B cell (primary cell): ENCODE measurements around the gene BLCAP. TPM values are rescaled to one million over a fixed set of nuclear protein-coding genes. Genes with fewer than 3 reads are reported as not detected.

ENCODE experiments used
- ATAC-seq: fragments of 200-7000 bp; cut with Tn5 transposase; one replicate; pipeline ENCODE4 v1.10.0; 2021; ENCODE audit warnings: low read depth, mild to moderate bottlenecking, moderate number of reproducible peaks, moderate library complexity
- CTCF ChIA-PET: fragments of 350-600 bp; sonication (Branson Sonifier 250); formaldehyde crosslinking; loops from one replicate; lab custom pipeline; 2021; ENCODE audit warnings: antibody characterized with exemption, inconsistent platforms; lab: Charles Lee
- POLR2A ChIA-PET: fragments of 350-600 bp; sonication (Branson Sonifier 250); formaldehyde crosslinking; loops from one replicate; lab custom pipeline; 2021; ENCODE audit warnings: antibody characterized with exemption; lab: Charles Lee
- DNase-seq: peaks from one replicate; pipeline ENCODE4 v3.0.0; 2013
- H2AFZ ChIP-seq: 2 replicates; pipeline ENCODE4 v1.6.1; 2012; ENCODE audit warnings: mild to moderate bottlenecking, low read depth, low read length; ENCODE audit not compliant: insufficient read depth, poor library complexity, severe bottlenecking
- H3K27ac ChIP-seq, 2 donors: 1 replicate in 1 of 2; 2 replicates in 1 of 2; pipeline ENCODE4 v1.5.1; 2012 to 2013; ENCODE audit warnings: low read length in 2 of 2, mild to moderate bottlenecking in 2 of 2, moderate library complexity in 1 of 2
- H3K27me3 ChIP-seq, 4 experiments: fragments of 200-600 bp in 1 of 4; sonication (generic) in 1 of 4; replicated peaks in 1 of 4; 1 replicate in 2 of 4; 2 replicates in 2 of 4; pipeline versions ENCODE4 v1.6.1 to v1.7.0; 2013 to 2016; ENCODE audit warnings: low read length in 3 of 4, mild to moderate bottlenecking in 2 of 4, mixed read lengths in 1 of 4, moderate library complexity in 1 of 4; ENCODE audit not compliant: insufficient read depth in 4 of 4, control insufficient read depth in 3 of 4; ENCODE audit errors: control extremely low read depth in 1 of 4
- H3K36me3 ChIP-seq, 2 experiments: replicated peaks in 1 of 2; 1 replicate in 1 of 2; 2 replicates in 1 of 2; pipeline versions ENCODE4 v1.6.1 to v1.7.1; 2013; ENCODE audit warnings: low read length in 1 of 2; ENCODE audit not compliant: insufficient read depth in 2 of 2, control insufficient read depth in 1 of 2; ENCODE audit errors: control extremely low read depth in 1 of 2, extremely low read depth in 1 of 2
- H3K4me1 ChIP-seq, 2 donors: fragments of 200-600 bp in 1 of 2; sonication (generic) in 1 of 2; 1 replicate in 1 of 2; 2 replicates in 1 of 2; pipeline versions ENCODE4 v1.5.1 to v1.6.1; 2013 to 2017; ENCODE audit warnings: low read length in 2 of 2; ENCODE audit not compliant: control insufficient read depth in 2 of 2, insufficient read depth in 2 of 2
- H3K4me2 ChIP-seq: replicated peaks from 2 replicates; pipeline ENCODE3; 2012; ENCODE audit warnings: mild to moderate bottlenecking, low read depth, low read length; ENCODE audit not compliant: poor library complexity, severe bottlenecking
- H3K4me3 ChIP-seq, 5 experiments: fragments of 200-600 bp in 1 of 5; sonication (generic) in 1 of 5; 1 replicate in 3 of 5; 2 replicates in 2 of 5; pipeline versions ENCODE4 v1.5.1 to v1.7.0; 2011 to 2016; ENCODE audit warnings: low read length in 4 of 5, mild to moderate bottlenecking in 4 of 5, low read depth in 2 of 5, control low read depth in 1 of 5, moderate library complexity in 1 of 5; ENCODE audit not compliant: insufficient read depth in 1 of 5; ENCODE audit errors: control extremely low read depth in 1 of 5, extremely low read depth in 1 of 5
- H3K79me2 ChIP-seq: fragments of 200-600 bp; sonication (generic); one replicate; pipeline ENCODE4 v1.6.0; 2016; ENCODE audit warnings: low read length; ENCODE audit not compliant: control insufficient read depth, insufficient read depth
- H3K9ac ChIP-seq: fragments of 200-600 bp; sonication (generic); 2 replicates; pipeline ENCODE4 v1.6.1; 2017; ENCODE audit warnings: mild to moderate bottlenecking, low read length, moderate library complexity
- H3K9me3 ChIP-seq, 3 donors: one replicate each; pipeline versions ENCODE4 v1.6.1 to v1.7.1; 2013; ENCODE audit warnings: low read length in 2 of 3; ENCODE audit not compliant: control insufficient read depth in 2 of 3, insufficient read depth in 1 of 3; ENCODE audit errors: control extremely low read depth in 1 of 3
- H4K20me1 ChIP-seq: 2 replicates; pipeline ENCODE4 v1.6.0; 2012; ENCODE audit warnings: mild to moderate bottlenecking, low read length; ENCODE audit not compliant: insufficient read depth, control insufficient read depth, poor library complexity, severe bottlenecking
- H3K27ac Mint-ChIP-seq: one replicate; pipeline ENCODE4 v1.8.0; 2021; ENCODE audit warnings: mixed read lengths
- H3K27me3 Mint-ChIP-seq: one replicate; pipeline ENCODE4 v1.8.0; 2021; ENCODE audit warnings: mixed read lengths
- H3K4me1 Mint-ChIP-seq: one replicate; pipeline ENCODE4 v1.8.0; 2021; ENCODE audit warnings: mixed read lengths
- H3K4me3 Mint-ChIP-seq: one replicate; pipeline ENCODE4 v1.8.0; 2021; ENCODE audit warnings: mixed read lengths
- H3K9me3 Mint-ChIP-seq: one replicate; pipeline ENCODE4 v1.8.0; 2022; ENCODE audit warnings: mixed read lengths; ENCODE audit not compliant: insufficient read depth
- CTCF ChIP-seq: fragments of 200-600 bp; IDR thresholded peaks from one replicate; pipeline ENCODE4 v1.8.0; 2022; ENCODE audit warnings: antibody characterized with exemption, mild to moderate bottlenecking
- EZH2 ChIP-seq: IDR thresholded peaks from 2 replicates; pipeline ENCODE4 v1.6.1; 2012; ENCODE audit warnings: borderline replicate concordance, low read depth, mild to moderate bottlenecking, moderate library complexity, low read length; ENCODE audit not compliant: insufficient read depth, poor library complexity, severe bottlenecking
- WGBS: methylation state at CpG from one replicate; pipeline ENCODE4 v1.1.5; 2013; ENCODE audit warnings: missing lambda C conversion rate; ENCODE audit not compliant: insufficient coverage; 5-methylcytosine and 5-hydroxymethylcytosine counted together
- intact Hi-C: fragments of 100-400 bp; cut with micrococcal nuclease; formaldehyde crosslinking; loops from one replicate; pipeline ENCODE4 v1.10.0; 2022
- polyA plus RNA-seq: library from polyadenylated mRNA; depleted of rRNA; stranded (reverse); fragments of >200 nt; gene quantifications from 2 replicates; pipeline ENCODE4 v1.2.3, GENCODE V29; 2012
- total RNA-seq, 2 donors: library from RNA; stranded (reverse); fragments of 120-200 nt in 1 of 2; gene quantifications; 1 replicate in 1 of 2; 2 replicates in 1 of 2; pipeline versions ENCODE4 v1.2.3 to v1.2.4, GENCODE V29; 2013 to 2022

BLCAP gene
- total and polyA plus RNA-seq, 2 donors (not counting 1 experiment from before 2014, with no cell fraction given), result 56.2 to 188 TPM

- CTCF ChIA-PET, result interaction anchor here (0.8 to 7.2 kb wide), 11 partner anchors 10 to 659 kb away, joined by 3 to 87 read pairs (median 4); no protein-coding TSS in a partner anchor
- DNase-seq (no peak), ATAC-seq (no peak)
- H3K27ac ChIP-seq, result no peak overlapping the region
- H3K4me1 ChIP-seq, result peaks cover 3 to 5% of the 10 kb centered on the region in 2 donors
- no peak overlapping the region for H3K9ac ChIP-seq
- H3K9me3 Mint-ChIP-seq, result no peaks in the 10 kb centered on the region
- POLR2A ChIA-PET, result no interaction called here
- H3K9me3 ChIP-seq, result no peaks in the 10 kb centered on the region
- H3K4me3 Mint-ChIP-seq, result no peak overlapping the region
- no peak overlapping the region for H2AFZ ChIP-seq
- no peaks in the 10 kb centered on the region for H3K79me2 ChIP-seq
- H3K4me1 Mint-ChIP-seq, result peaks cover 2% of the 10 kb centered on the region
- TF ChIP-seq CTCF (no peak), EZH2 (no peak)
- no peaks in the 10 kb centered on the region for H4K20me1 ChIP-seq
- H3K36me3 ChIP-seq, result no peaks in the 10 kb centered on the region
- H3K4me3 ChIP-seq, result no peak overlapping the region
- 80% methylated on average over 11 of the region's 14 CpGs for WGBS
- H3K27ac Mint-ChIP-seq, result no peak overlapping the region
- peaks cover 0 to 31% (median 13%) of the 10 kb centered on the region in 4 experiments for H3K27me3 ChIP-seq
- intact Hi-C loops, result loop anchor here (10.0 kb wide), 1 partner anchor 340 kb away; the partner anchor contains the start of gene VSTM2L
- peaks cover 47% of the 10 kb centered on the region for H3K27me3 Mint-ChIP-seq
- no peak overlapping the region for H3K4me2 ChIP-seq
These were observed 37.6 kb upstream of the BLCAP start for GRCh38 chr20:37565134-37565811.
